B cell (primary cell): ENCODE data around the gene FTO. TPM values are rescaled to one million over a fixed set of nuclear protein-coding genes. Genes with fewer than 3 reads are reported as not detected.

Source experiments
- ATAC-seq: fragments of 200-7000 bp; cut with Tn5 transposase; one replicate; pipeline ENCODE4 v1.10.0; 2021; ENCODE audit warnings: low read depth, mild to moderate bottlenecking, moderate number of reproducible peaks, moderate library complexity
- CTCF ChIA-PET: fragments of 350-600 bp; sonication (Branson Sonifier 250); formaldehyde crosslinking; loops from one replicate; lab custom pipeline; 2021; ENCODE audit warnings: antibody characterized with exemption, inconsistent platforms; lab: Charles Lee
- POLR2A ChIA-PET: fragments of 350-600 bp; sonication (Branson Sonifier 250); formaldehyde crosslinking; loops from one replicate; lab custom pipeline; 2021; ENCODE audit warnings: antibody characterized with exemption; lab: Charles Lee
- DNase-seq: peaks from one replicate; pipeline ENCODE4 v3.0.0; 2013
- H2AFZ ChIP-seq: 2 replicates; pipeline ENCODE4 v1.6.1; 2012; ENCODE audit warnings: mild to moderate bottlenecking, low read depth, low read length; ENCODE audit not compliant: insufficient read depth, poor library complexity, severe bottlenecking
- H3K27ac ChIP-seq, 2 donors: 1 replicate in 1 of 2; 2 replicates in 1 of 2; pipeline ENCODE4 v1.5.1; 2012 to 2013; ENCODE audit warnings: low read length in 2 of 2, mild to moderate bottlenecking in 2 of 2, moderate library complexity in 1 of 2
- H3K27me3 ChIP-seq, 4 experiments: fragments of 200-600 bp in 1 of 4; sonication (generic) in 1 of 4; replicated peaks in 1 of 4; 1 replicate in 2 of 4; 2 replicates in 2 of 4; pipeline versions ENCODE4 v1.6.1 to v1.7.0; 2013 to 2016; ENCODE audit warnings: low read length in 3 of 4, mild to moderate bottlenecking in 2 of 4, mixed read lengths in 1 of 4, moderate library complexity in 1 of 4; ENCODE audit not compliant: insufficient read depth in 4 of 4, control insufficient read depth in 3 of 4; ENCODE audit errors: control extremely low read depth in 1 of 4
- H3K36me3 ChIP-seq, 2 experiments: replicated peaks in 1 of 2; 1 replicate in 1 of 2; 2 replicates in 1 of 2; pipeline versions ENCODE4 v1.6.1 to v1.7.1; 2013; ENCODE audit warnings: low read length in 1 of 2; ENCODE audit not compliant: insufficient read depth in 2 of 2, control insufficient read depth in 1 of 2; ENCODE audit errors: control extremely low read depth in 1 of 2, extremely low read depth in 1 of 2
- H3K4me1 ChIP-seq, 2 donors: fragments of 200-600 bp in 1 of 2; sonication (generic) in 1 of 2; 1 replicate in 1 of 2; 2 replicates in 1 of 2; pipeline versions ENCODE4 v1.5.1 to v1.6.1; 2013 to 2017; ENCODE audit warnings: low read length in 2 of 2; ENCODE audit not compliant: control insufficient read depth in 2 of 2, insufficient read depth in 2 of 2
- H3K4me2 ChIP-seq: replicated peaks from 2 replicates; pipeline ENCODE3; 2012; ENCODE audit warnings: mild to moderate bottlenecking, low read depth, low read length; ENCODE audit not compliant: poor library complexity, severe bottlenecking
- H3K4me3 ChIP-seq, 5 experiments: fragments of 200-600 bp in 1 of 5; sonication (generic) in 1 of 5; 1 replicate in 3 of 5; 2 replicates in 2 of 5; pipeline versions ENCODE4 v1.5.1 to v1.7.0; 2011 to 2016; ENCODE audit warnings: low read length in 4 of 5, mild to moderate bottlenecking in 4 of 5, low read depth in 2 of 5, control low read depth in 1 of 5, moderate library complexity in 1 of 5; ENCODE audit not compliant: insufficient read depth in 1 of 5; ENCODE audit errors: control extremely low read depth in 1 of 5, extremely low read depth in 1 of 5
- H3K79me2 ChIP-seq: fragments of 200-600 bp; sonication (generic); one replicate; pipeline ENCODE4 v1.6.0; 2016; ENCODE audit warnings: low read length; ENCODE audit not compliant: control insufficient read depth, insufficient read depth
- H3K9ac ChIP-seq: fragments of 200-600 bp; sonication (generic); 2 replicates; pipeline ENCODE4 v1.6.1; 2017; ENCODE audit warnings: mild to moderate bottlenecking, low read length, moderate library complexity
- H3K9me3 ChIP-seq, 3 donors: one replicate each; pipeline versions ENCODE4 v1.6.1 to v1.7.1; 2013; ENCODE audit warnings: low read length in 2 of 3; ENCODE audit not compliant: control insufficient read depth in 2 of 3, insufficient read depth in 1 of 3; ENCODE audit errors: control extremely low read depth in 1 of 3
- H4K20me1 ChIP-seq: 2 replicates; pipeline ENCODE4 v1.6.0; 2012; ENCODE audit warnings: mild to moderate bottlenecking, low read length; ENCODE audit not compliant: insufficient read depth, control insufficient read depth, poor library complexity, severe bottlenecking
- H3K27ac Mint-ChIP-seq: one replicate; pipeline ENCODE4 v1.8.0; 2021; ENCODE audit warnings: mixed read lengths
- H3K27me3 Mint-ChIP-seq: one replicate; pipeline ENCODE4 v1.8.0; 2021; ENCODE audit warnings: mixed read lengths
- H3K4me1 Mint-ChIP-seq: one replicate; pipeline ENCODE4 v1.8.0; 2021; ENCODE audit warnings: mixed read lengths
- H3K4me3 Mint-ChIP-seq: one replicate; pipeline ENCODE4 v1.8.0; 2021; ENCODE audit warnings: mixed read lengths
- H3K9me3 Mint-ChIP-seq: one replicate; pipeline ENCODE4 v1.8.0; 2022; ENCODE audit warnings: mixed read lengths; ENCODE audit not compliant: insufficient read depth
- EZH2 ChIP-seq: IDR thresholded peaks from 2 replicates; pipeline ENCODE4 v1.6.1; 2012; ENCODE audit warnings: borderline replicate concordance, low read depth, mild to moderate bottlenecking, moderate library complexity, low read length; ENCODE audit not compliant: insufficient read depth, poor library complexity, severe bottlenecking
- WGBS: methylation state at CpG from one replicate; pipeline ENCODE4 v1.1.5; 2013; ENCODE audit warnings: missing lambda C conversion rate; ENCODE audit not compliant: insufficient coverage; 5-methylcytosine and 5-hydroxymethylcytosine counted together
- intact Hi-C: fragments of 100-400 bp; cut with micrococcal nuclease; formaldehyde crosslinking; loops from one replicate; pipeline ENCODE4 v1.10.0; 2022
- polyA plus RNA-seq: library from polyadenylated mRNA; depleted of rRNA; stranded (reverse); fragments of >200 nt; gene quantifications from 2 replicates; pipeline ENCODE4 v1.2.3, GENCODE V29; 2012
- total RNA-seq, 2 donors: library from RNA; stranded (reverse); fragments of 120-200 nt in 1 of 2; gene quantifications; 1 replicate in 1 of 2; 2 replicates in 1 of 2; pipeline versions ENCODE4 v1.2.3 to v1.2.4, GENCODE V29; 2013 to 2022
- TF ChIP-seq, protein P1 (sequence below): fragments of 200-600 bp; IDR thresholded peaks from one replicate; pipeline ENCODE4 v1.8.0; 2022; ENCODE audit warnings: antibody characterized with exemption, mild to moderate bottlenecking

The FTO gene
- total and polyA plus RNA-seq, 2 donors (not counting 1 experiment from before 2014, with no cell fraction given), result 26.5 to 68.5 TPM

DNA sequence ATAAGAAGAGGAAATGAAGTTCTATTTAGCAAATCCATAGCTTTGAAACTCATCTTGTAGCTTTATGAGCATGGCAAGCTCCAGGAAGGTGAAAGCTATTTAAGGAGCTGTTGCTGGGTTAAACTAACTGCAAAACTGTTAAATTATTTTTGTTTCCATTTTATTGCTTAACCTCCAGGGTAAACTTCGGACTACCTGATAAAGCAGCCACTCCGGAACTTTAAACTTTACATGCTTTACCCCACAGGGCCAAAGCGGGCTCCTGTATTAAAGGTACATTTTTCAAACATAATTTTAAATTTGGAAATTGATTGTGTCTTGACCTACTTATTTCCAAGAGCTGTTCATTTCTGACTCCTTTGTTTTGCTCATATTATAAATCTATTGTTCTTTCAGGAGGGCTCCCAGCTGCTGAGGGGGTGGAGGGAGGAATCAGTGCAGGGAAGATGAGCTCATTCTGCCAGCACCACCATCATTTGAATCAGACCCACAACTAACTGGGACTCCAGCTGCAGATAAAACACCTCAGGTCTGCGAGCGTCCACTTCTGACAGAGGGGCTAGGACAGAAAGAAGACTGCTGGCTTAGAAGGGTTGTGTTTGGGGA is 424.8 kb downstream of the FTO start:
- CTCF ChIA-PET, result interaction anchor here (1.2 kb wide), 1 partner anchor 18 kb away, joined by 3 read pairs; no protein-coding TSS in a partner anchor
- Histone ChIP-seq H3K9ac (no peak overlapping the region), H3K4me2 (no peak overlapping the region)

DNA sequence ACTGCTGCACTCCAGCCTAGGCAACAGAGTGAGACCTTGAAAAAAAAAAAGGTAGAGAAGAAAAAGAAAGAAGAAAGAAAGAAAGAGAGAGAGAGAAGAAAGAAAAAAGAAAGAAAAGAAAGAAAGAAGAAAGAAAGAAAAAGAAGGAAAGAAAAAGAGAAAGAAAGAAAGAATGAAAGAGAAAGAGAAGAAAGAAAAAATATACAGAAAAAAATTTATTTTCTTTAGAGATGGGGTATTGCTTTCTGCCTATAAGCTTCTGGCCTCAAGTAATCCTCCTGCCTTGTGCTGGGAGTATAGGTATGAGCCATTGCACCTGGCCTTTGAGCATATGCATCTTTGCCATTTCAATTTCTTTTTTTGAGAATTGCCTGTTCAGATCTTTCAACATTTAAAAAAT is 425.9 kb downstream of the FTO start:
- H3K4me1 ChIP-seq, result no peaks in the 10 kb centered on the region
- Mint-ChIP-seq H3K9me3 (no peaks in the 10 kb centered on the region), H3K27ac (no peak overlapping the region), H3K4me1 (no peaks in the 10 kb centered on the region), H3K4me3 (no peak overlapping the region), H3K27me3 (peaks cover 3% of the 10 kb centered on the region)
- H3K27me3 ChIP-seq, result no peaks in the 10 kb centered on the region
- H3K27ac ChIP-seq, result no peak overlapping the region
- intact Hi-C loops, result no loop called here
- CTCF ChIA-PET, result no interaction called here
- no peak for TF ChIP-seq EZH2
- TF ChIP-seq, protein P1, sequence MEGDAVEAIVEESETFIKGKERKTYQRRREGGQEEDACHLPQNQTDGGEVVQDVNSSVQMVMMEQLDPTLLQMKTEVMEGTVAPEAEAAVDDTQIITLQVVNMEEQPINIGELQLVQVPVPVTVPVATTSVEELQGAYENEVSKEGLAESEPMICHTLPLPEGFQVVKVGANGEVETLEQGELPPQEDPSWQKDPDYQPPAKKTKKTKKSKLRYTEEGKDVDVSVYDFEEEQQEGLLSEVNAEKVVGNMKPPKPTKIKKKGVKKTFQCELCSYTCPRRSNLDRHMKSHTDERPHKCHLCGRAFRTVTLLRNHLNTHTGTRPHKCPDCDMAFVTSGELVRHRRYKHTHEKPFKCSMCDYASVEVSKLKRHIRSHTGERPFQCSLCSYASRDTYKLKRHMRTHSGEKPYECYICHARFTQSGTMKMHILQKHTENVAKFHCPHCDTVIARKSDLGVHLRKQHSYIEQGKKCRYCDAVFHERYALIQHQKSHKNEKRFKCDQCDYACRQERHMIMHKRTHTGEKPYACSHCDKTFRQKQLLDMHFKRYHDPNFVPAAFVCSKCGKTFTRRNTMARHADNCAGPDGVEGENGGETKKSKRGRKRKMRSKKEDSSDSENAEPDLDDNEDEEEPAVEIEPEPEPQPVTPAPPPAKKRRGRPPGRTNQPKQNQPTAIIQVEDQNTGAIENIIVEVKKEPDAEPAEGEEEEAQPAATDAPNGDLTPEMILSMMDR, result no peak
- no peak for ATAC-seq
- H3K4me2 ChIP-seq, result no peak overlapping the region
- H3K79me2 ChIP-seq, result no peaks in the 10 kb centered on the region
- no peak overlapping the region for H2AFZ ChIP-seq
- no peaks in the 10 kb centered on the region for H4K20me1 ChIP-seq
- no peak overlapping the region for H3K4me3 ChIP-seq
- H3K36me3 ChIP-seq, result no peaks in the 10 kb centered on the region
- H3K9ac ChIP-seq, result no peak overlapping the region
- H3K9me3 ChIP-seq, result peaks cover 0 to 4% (median 2%) of the 10 kb centered on the region in 3 donors
- DNase-seq, result no peak
- POLR2A ChIA-PET, result no interaction called here

More for the DNA sequence above, 424.8 kb downstream of the FTO start:
- Mint-ChIP-seq H3K4me3 (no peak overlapping the region), H3K27ac (no peak overlapping the region), H3K9me3 (no peaks in the 10 kb centered on the region), H3K27me3 (peaks cover 3% of the 10 kb centered on the region), H3K4me1 (no peaks in the 10 kb centered on the region)
- TF ChIP-seq EZH2, result no peak
- TF ChIP-seq, protein P1, result no peak
- intact Hi-C loops, result no loop called here
- peaks cover 0 to 4% (median 2%) of the 10 kb centered on the region in 3 donors for H3K9me3 ChIP-seq
- H3K27ac ChIP-seq, result no peak overlapping the region
- no peaks in the 10 kb centered on the region for H4K20me1 ChIP-seq
- no peak overlapping the region for H2AFZ ChIP-seq
- POLR2A ChIA-PET, result no interaction called here
- no peaks in the 10 kb centered on the region for H3K4me1 ChIP-seq
- no peak for DNase-seq
- H3K79me2 ChIP-seq, result no peaks in the 10 kb centered on the region
- no peak for ATAC-seq
- WGBS, result no CpG with 5 or more reads among the region's 5 CpGs
- H3K36me3 ChIP-seq, result no peaks in the 10 kb centered on the region
- no peak overlapping the region for H3K4me3 ChIP-seq
- H3K27me3 ChIP-seq, result no peaks in the 10 kb centered on the region
